PFSK-1 (cell line): ENCODE results near the gene BCKDHB.

Experiments used
- REST ChIP-seq, 2 experiments: IDR thresholded peaks; 2 replicates each; pipeline versions ENCODE4 v1.6.1 to v1.8.0; 2011 to 2012; ENCODE audit warnings: low read depth in 2 of 2, low read length in 2 of 2, control low read depth in 1 of 2, inconsistent platforms in 1 of 2, mild to moderate bottlenecking in 1 of 2, moderate library complexity in 1 of 2; ENCODE audit not compliant: insufficient read depth in 1 of 2
- SIN3A ChIP-seq: IDR thresholded peaks from 2 replicates; pipeline ENCODE4 v1.6.1; 2012; ENCODE audit warnings: mild to moderate bottlenecking, low read length, moderate library complexity, borderline replicate concordance; ENCODE audit not compliant: insufficient read depth
- TAF1 ChIP-seq: IDR thresholded peaks from 2 replicates; pipeline ENCODE4 v1.6.1; 2012; ENCODE audit warnings: low read length, control low read depth, borderline replicate concordance; ENCODE audit not compliant: insufficient read depth

DNA sequence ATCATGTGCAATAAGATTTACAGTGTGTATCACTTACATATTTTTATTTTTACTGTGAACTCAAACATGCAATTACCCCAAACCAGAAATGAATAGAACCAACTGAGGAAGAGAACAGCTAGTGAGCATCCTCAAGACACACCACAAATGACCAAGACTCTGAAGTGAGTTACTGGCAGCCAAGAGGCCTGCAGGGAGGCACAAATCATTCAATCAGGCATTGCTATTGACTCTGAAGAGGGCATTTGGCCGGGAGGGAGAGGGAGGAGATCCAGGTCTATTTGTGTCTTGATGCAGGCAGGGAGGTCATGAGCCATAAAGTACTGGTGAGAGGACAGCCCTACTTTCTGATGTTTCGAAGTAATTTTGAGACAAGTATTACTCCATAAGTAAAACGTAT lies 257.7 kb downstream of the BCKDHB start:
- no peak for TF ChIP-seq TAF1
- no peak for TF ChIP-seq SIN3A
- no peak for TF ChIP-seq REST (IDR thresholded peaks at IDR 0.05; ENCODE audit: insufficient read depth in 1 of 2, low read depth in 2 of 2, low read length in 2 of 2)
